ENCODE results near the gene KCNN3. TPM values are rescaled to one million over a fixed set of nuclear protein-coding genes. Genes with fewer than 3 reads are reported as not detected.

Gene KCNN3
- total RNA-seq, 4 donors from 2014 or later = under 0.01 to 0.57 (median 0.08) TPM

- TF ChIP-seq, protein P1, sequence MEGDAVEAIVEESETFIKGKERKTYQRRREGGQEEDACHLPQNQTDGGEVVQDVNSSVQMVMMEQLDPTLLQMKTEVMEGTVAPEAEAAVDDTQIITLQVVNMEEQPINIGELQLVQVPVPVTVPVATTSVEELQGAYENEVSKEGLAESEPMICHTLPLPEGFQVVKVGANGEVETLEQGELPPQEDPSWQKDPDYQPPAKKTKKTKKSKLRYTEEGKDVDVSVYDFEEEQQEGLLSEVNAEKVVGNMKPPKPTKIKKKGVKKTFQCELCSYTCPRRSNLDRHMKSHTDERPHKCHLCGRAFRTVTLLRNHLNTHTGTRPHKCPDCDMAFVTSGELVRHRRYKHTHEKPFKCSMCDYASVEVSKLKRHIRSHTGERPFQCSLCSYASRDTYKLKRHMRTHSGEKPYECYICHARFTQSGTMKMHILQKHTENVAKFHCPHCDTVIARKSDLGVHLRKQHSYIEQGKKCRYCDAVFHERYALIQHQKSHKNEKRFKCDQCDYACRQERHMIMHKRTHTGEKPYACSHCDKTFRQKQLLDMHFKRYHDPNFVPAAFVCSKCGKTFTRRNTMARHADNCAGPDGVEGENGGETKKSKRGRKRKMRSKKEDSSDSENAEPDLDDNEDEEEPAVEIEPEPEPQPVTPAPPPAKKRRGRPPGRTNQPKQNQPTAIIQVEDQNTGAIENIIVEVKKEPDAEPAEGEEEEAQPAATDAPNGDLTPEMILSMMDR (IDR thresholded peaks at IDR 0.05; ENCODE audit: low read depth) = no peak
Observed at GRCh38 chr1:154697710-154698109, 172.4 kb downstream of the KCNN3 start.

DNA sequence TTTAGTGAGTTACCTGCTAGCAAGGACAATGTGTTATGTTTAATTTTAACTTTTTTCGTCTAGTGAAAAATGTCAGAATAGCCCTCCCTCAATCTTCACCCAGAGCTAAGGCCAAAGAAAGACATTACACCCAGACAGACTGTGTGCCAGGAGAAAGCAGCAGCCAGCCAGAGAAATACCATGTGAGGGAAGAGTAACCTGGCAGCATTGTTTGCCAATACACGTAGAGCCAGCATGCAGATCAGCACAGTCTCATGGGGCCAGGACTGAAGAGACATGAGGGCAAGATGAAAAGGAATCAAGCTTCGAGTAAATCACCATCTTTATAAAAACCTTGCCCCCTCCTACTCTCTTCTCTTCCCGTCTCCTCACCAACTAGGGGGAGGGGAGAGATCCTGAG lies 173.6 kb downstream of the KCNN3 start:
- TF ChIP-seq, protein P1 (IDR thresholded peaks at IDR 0.05; ENCODE audit: low read depth) = no peak

DNA sequence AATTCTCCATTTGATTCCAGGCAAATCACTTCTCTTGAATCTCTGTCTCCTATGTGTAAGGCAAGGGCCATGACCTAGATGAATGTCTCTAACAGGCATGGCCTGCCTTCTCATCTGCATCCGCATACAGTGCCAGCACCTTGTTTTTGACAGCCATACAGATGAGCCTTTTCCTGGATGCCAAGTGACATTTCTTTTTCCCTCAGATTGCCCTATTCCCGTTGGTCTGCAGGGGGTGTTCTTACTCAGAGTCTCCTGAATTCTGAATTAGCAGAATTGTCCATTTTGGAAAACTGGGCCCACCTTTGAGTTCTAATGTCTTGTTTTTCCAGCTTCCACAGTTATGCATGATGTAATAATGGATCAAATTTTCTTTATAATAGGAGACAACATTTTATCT lies 174.1 kb downstream of the KCNN3 start:
- TF ChIP-seq, protein P1 (IDR thresholded peaks at IDR 0.05; ENCODE audit: low read depth) = no peak

- TF ChIP-seq, protein P1 (IDR thresholded peaks at IDR 0.05; ENCODE audit: low read depth) = no peak
Observed at GRCh38 chr1:154694995-154695394, 175.1 kb downstream of the KCNN3 start.

- TF ChIP-seq, protein P1 (IDR thresholded peaks at IDR 0.05; ENCODE audit: low read depth) = no peak
Observed at GRCh38 chr1:154689083-154689482, 181.0 kb downstream of the KCNN3 start.

DNA sequence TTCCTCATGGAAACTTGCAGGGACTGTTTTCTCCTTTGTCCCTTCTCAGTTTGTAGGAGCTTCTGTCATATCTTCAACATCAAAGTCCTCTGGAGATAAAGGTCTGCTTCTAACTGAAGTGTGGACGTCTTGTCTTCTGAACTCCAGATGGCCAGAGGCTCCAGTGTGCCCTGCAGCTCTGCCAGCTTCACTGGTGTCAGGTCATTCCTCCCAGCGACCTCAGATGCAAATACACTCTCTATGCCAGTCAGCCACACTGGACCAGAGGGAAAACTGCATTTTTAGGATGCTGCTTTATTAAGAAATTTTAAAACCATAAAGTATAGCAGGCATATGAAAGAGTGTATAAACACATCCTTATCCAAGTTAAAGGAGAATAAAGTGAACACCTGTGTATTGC lies 183.6 kb downstream of the KCNN3 start:
- TF ChIP-seq, protein P1 (IDR thresholded peaks at IDR 0.05; ENCODE audit: low read depth) = no peak

DNA sequence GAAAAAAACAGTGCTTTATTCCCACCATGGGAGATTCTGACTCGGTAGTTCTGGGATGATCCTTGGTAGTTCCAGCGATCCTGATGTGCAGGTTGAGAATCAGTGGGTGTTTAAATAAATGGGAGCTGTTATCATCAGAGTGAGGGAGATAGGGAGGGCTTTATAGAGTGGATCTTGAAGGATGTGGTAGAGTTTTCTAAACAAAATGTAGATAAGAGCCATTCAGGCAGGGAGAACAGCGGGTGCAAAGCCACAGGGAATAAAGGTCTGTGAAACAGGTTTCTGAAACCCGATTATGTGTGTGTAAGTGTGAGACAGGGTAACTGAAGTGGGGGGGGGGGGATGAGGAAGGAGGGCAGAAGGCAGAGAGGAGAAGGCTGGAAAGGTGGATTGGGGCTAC lies 186.3 kb downstream of the KCNN3 start:
- TF ChIP-seq, protein P1 (IDR thresholded peaks at IDR 0.05; ENCODE audit: low read depth) = no peak
